Caco-2 (cell line): ENCODE results near the gene ABCC1. TPM values are rescaled to one million over a fixed set of nuclear protein-coding genes. Genes with fewer than 3 reads are reported as not detected.
A peak's percentile ranks its signal among the peaks of the same experiment; 100 is the strongest.

Experiments
- BruUV-seq: library from RNA; stranded (reverse); fragments of 400-500 nt; replicated peaks from 2 replicates; lab custom pipeline; 2021; lab: Mats Ljungman, UMichigan
- CTCF ChIA-PET: fragments of 300-600 bp; sonication (Branson Sonifier 250); formaldehyde crosslinking; loops from one replicate; lab custom pipeline; 2022; ENCODE audit warnings: antibody characterized with exemption; lab: Charles Lee
- POLR2A ChIA-PET: fragments of 300-600 bp; sonication (Branson Sonifier 250); formaldehyde crosslinking; loops from one replicate; lab custom pipeline; 2022; ENCODE audit warnings: antibody characterized with exemption; lab: Charles Lee
- DNase-seq, 2 experiments: peaks; one replicate each; pipeline versions ENCODE4 v3.0.0 to v3.0.0-alpha.2; 2020 to 2022
- H3K27me3 ChIP-seq: replicated peaks from 2 replicates; pipeline ENCODE4 v1.6.0; 2011; ENCODE audit warnings: low read length; ENCODE audit not compliant: control insufficient read depth, insufficient read depth
- H3K36me3 ChIP-seq: 2 replicates; pipeline ENCODE4 v1.5.1; 2011; ENCODE audit warnings: low read length; ENCODE audit not compliant: control insufficient read depth, insufficient read depth
- H3K4me1 ChIP-seq: fragments of 250-450 bp; sonication (Bioruptor Pico); 2 replicates; pipeline ENCODE4 v1.5.1; 2020; ENCODE audit warnings: mild to moderate bottlenecking
- H3K4me3 ChIP-seq: 2 replicates; pipeline ENCODE4 v1.5.1; 2011; ENCODE audit warnings: low read depth, mild to moderate bottlenecking, control low read depth, low read length
- H3K9me3 ChIP-seq: fragments of 250-450 bp; sonication (Bioruptor Pico); 2 replicates; pipeline ENCODE4 v1.5.1; 2020; ENCODE audit warnings: mild to moderate bottlenecking, moderate library complexity
- H3K27ac Mint-ChIP-seq: one replicate; pipeline ENCODE4 v1.8.0; 2022; ENCODE audit warnings: mixed read lengths; ENCODE audit not compliant: unreplicated experiment
- H3K27me3 Mint-ChIP-seq: one replicate; pipeline ENCODE4 v1.8.0; 2022; ENCODE audit warnings: mixed read lengths; ENCODE audit not compliant: insufficient read depth, unreplicated experiment
- H3K36me3 Mint-ChIP-seq: one replicate; pipeline ENCODE4 v1.8.0; 2022; ENCODE audit warnings: mild to moderate bottlenecking, mixed read lengths; ENCODE audit not compliant: insufficient read depth, unreplicated experiment
- H3K4me1 Mint-ChIP-seq: one replicate; pipeline ENCODE4 v1.8.0; 2022; ENCODE audit warnings: low read depth, mixed read lengths; ENCODE audit not compliant: unreplicated experiment
- H3K4me3 Mint-ChIP-seq: one replicate; pipeline ENCODE4 v1.8.0; 2022; ENCODE audit warnings: mild to moderate bottlenecking, moderate library complexity, mixed read lengths; ENCODE audit not compliant: unreplicated experiment
- H3K9me3 Mint-ChIP-seq: one replicate; pipeline ENCODE4 v1.8.0; 2022; ENCODE audit warnings: mixed read lengths; ENCODE audit not compliant: unreplicated experiment
- intact Hi-C: fragments of 100-400 bp; cut with micrococcal nuclease; formaldehyde crosslinking; loops from one replicate; pipeline ENCODE4 v1.10.0; 2022; ENCODE audit not compliant: unreplicated experiment
- total RNA-seq: library from RNA; stranded (reverse); gene quantifications from 2 replicates; pipeline ENCODE4 v1.2.3, GENCODE V29; 2022
- TF ChIP-seq, protein P1 (sequence below), 2 experiments: fragments of 200-600 bp in 1 of 2; IDR thresholded peaks; 1 replicate in 1 of 2; 2 replicates in 1 of 2; pipeline versions ENCODE4 v1.5.1 to v1.8.0; 2011 to 2022; ENCODE audit warnings: antibody characterized with exemption in 1 of 2, control low read depth in 1 of 2, inconsistent platforms in 1 of 2, low read depth in 1 of 2, low read length in 1 of 2, mild to moderate bottlenecking in 1 of 2, moderate library complexity in 1 of 2; ENCODE audit not compliant: insufficient read depth in 1 of 2, severe bottlenecking in 1 of 2, unreplicated experiment in 1 of 2

The ABCC1 gene
- total RNA-seq, 1 experiment from 2014 or later = 22.3 TPM

GRCh38 chr16:15960124-15960971 lies 10.9 kb downstream of the ABCC1 start:
- CTCF ChIA-PET = no interaction called here
- peaks cover 8% of the 10 kb centered on the region; the same call in 1 of the 2 replicates for H3K9me3 ChIP-seq
- BruUV-seq = no TSS peak
- H3K36me3 ChIP-seq = no peaks in the 10 kb centered on the region
- peaks cover 16% of the 10 kb centered on the region for H3K9me3 Mint-ChIP-seq
- POLR2A ChIA-PET = no interaction called here
- no peak overlapping the region for H3K4me3 Mint-ChIP-seq
- H3K27me3 Mint-ChIP-seq = no peaks in the 10 kb centered on the region
- no peak overlapping the region for H3K4me3 ChIP-seq
- H3K27ac Mint-ChIP-seq = no peak overlapping the region
- H3K27me3 ChIP-seq = no peaks in the 10 kb centered on the region
- H3K4me1 Mint-ChIP-seq = no peaks in the 10 kb centered on the region
- no peak for DNase-seq
- TF ChIP-seq, protein P1, sequence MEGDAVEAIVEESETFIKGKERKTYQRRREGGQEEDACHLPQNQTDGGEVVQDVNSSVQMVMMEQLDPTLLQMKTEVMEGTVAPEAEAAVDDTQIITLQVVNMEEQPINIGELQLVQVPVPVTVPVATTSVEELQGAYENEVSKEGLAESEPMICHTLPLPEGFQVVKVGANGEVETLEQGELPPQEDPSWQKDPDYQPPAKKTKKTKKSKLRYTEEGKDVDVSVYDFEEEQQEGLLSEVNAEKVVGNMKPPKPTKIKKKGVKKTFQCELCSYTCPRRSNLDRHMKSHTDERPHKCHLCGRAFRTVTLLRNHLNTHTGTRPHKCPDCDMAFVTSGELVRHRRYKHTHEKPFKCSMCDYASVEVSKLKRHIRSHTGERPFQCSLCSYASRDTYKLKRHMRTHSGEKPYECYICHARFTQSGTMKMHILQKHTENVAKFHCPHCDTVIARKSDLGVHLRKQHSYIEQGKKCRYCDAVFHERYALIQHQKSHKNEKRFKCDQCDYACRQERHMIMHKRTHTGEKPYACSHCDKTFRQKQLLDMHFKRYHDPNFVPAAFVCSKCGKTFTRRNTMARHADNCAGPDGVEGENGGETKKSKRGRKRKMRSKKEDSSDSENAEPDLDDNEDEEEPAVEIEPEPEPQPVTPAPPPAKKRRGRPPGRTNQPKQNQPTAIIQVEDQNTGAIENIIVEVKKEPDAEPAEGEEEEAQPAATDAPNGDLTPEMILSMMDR (IDR thresholded peaks at IDR 0.05; ENCODE audit: insufficient read depth in 1 of 2, low read depth in 1 of 2, low read length in 1 of 2, severe bottlenecking in 1 of 2, unreplicated experiment in 1 of 2) = no peak
- intact Hi-C loops = no loop called here
- H3K36me3 Mint-ChIP-seq = peaks cover 7% of the 10 kb centered on the region
- H3K4me1 ChIP-seq = no peaks in the 10 kb centered on the region

DNA sequence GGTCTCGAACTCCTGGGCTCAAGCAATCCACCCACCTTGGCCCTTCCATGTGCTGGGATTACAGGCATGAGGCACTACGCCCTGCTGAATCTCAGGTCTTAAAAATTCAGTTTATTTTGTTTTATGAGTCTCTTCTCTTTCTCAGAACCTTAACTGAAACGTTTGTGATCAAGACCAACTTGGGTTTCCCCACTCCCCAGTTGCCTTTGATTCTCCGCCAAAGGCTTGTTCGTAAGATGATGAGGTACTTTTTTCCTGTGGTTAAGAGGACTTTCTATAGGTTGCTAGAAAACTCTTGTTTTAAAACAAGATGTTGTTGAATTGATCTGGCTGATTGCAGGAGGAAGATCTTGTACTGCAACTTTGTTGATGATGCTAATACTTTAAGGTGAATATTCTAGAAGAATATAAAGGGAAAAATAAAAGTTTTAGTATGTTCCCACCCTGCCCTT lies 11.7 kb downstream of the ABCC1 start:
- peaks cover 7% of the 10 kb centered on the region for H3K36me3 Mint-ChIP-seq
- H3K36me3 ChIP-seq = no peaks in the 10 kb centered on the region
- no peak overlapping the region for H3K27ac Mint-ChIP-seq
- DNase-seq = no peak
- no peak overlapping the region for H3K4me3 Mint-ChIP-seq
- H3K4me1 ChIP-seq = no peaks in the 10 kb centered on the region
- intact Hi-C loops = no loop called here
- no peak overlapping the region for H3K4me3 ChIP-seq
- H3K27me3 Mint-ChIP-seq = no peaks in the 10 kb centered on the region
- H3K9me3 Mint-ChIP-seq = peaks cover 16% of the 10 kb centered on the region
- no peaks in the 10 kb centered on the region for H3K4me1 Mint-ChIP-seq
- ChIA-PET POLR2A (no interaction called here), CTCF (no interaction called here)
- TF ChIP-seq, protein P1 (IDR thresholded peaks at IDR 0.05; ENCODE audit: insufficient read depth in 1 of 2, low read depth in 1 of 2, low read length in 1 of 2, severe bottlenecking in 1 of 2, unreplicated experiment in 1 of 2) = no peak
- TSS peak; percentile 10 for BruUV-seq
- H3K9me3 ChIP-seq = peaks cover 8% of the 10 kb centered on the region; the same call in 1 of the 2 replicates
- H3K27me3 ChIP-seq = no peaks in the 10 kb centered on the region

DNA sequence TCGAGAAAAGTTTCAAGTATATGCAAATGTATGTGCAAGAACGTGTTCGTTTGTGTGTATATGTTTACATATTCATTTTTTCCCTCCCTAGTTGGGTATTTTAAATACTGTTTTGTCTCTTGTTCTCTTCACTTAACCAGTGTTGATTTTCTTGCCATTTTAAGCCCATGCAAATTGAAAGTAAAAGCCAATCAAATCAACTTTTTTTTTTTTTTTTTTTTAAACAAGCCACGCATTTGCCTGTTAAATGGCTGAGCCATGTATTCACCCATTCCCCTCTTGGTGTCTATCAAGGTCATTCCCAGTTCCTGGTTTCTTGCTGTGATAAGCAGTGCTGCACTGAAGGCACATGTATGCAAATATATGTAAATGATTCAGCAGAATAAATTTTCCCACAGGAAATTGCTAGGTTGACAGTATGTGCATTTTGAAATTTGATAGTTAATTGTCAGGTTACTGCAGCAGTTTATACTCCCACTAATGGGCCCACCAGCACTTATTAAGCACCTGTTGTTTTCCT lies 12.2 kb downstream of the ABCC1 start:
- peaks cover 7% of the 10 kb centered on the region for H3K36me3 Mint-ChIP-seq
- intact Hi-C loops = no loop called here
- H3K27ac Mint-ChIP-seq = no peak overlapping the region
- no peaks in the 10 kb centered on the region for H3K4me1 ChIP-seq
- ChIA-PET POLR2A (no interaction called here), CTCF (no interaction called here)
- no TSS peak for BruUV-seq
- peaks cover 16% of the 10 kb centered on the region for H3K9me3 Mint-ChIP-seq
- no peak for DNase-seq
- H3K27me3 ChIP-seq = no peaks in the 10 kb centered on the region
- no peak overlapping the region for H3K4me3 ChIP-seq
- H3K36me3 ChIP-seq = no peaks in the 10 kb centered on the region
- TF ChIP-seq, protein P1 (IDR thresholded peaks at IDR 0.05; ENCODE audit: insufficient read depth in 1 of 2, low read depth in 1 of 2, low read length in 1 of 2, severe bottlenecking in 1 of 2, unreplicated experiment in 1 of 2) = no peak
- H3K4me3 Mint-ChIP-seq = no peak overlapping the region
- H3K9me3 ChIP-seq = peaks cover 8% of the 10 kb centered on the region; the same call in 1 of the 2 replicates
- H3K27me3 Mint-ChIP-seq = no peaks in the 10 kb centered on the region
- H3K4me1 Mint-ChIP-seq = no peaks in the 10 kb centered on the region
